IMR-90 (cell line): ENCODE data around the gene ARSB. TPM values are rescaled to one million over a fixed set of nuclear protein-coding genes. Genes with fewer than 3 reads are reported as not detected.

Experiments used
- ATAC-seq: fragments of 200-7000 bp; cut with Tn5 transposase; 2 replicates; pipeline ENCODE4 v1.9.1; 2020; ENCODE audit warnings: low read depth, mild to moderate bottlenecking, moderate library complexity
- BruUV-seq: library from RNA; stranded (reverse); fragments of 400-500 nt; replicated peaks from 2 replicates; lab custom pipeline; 2021; lab: Mats Ljungman, UMichigan
- CTCF ChIA-PET: fragments of 300-600 bp; formaldehyde crosslinking; extraction: SDS; loops from one replicate; lab custom pipeline; 2021; ENCODE audit warnings: antibody characterized with exemption; lab: Yijun Ruan, JAX
- POLR2A ChIA-PET: fragments of 300-600 bp; sonication (Branson Sonifier 250); formaldehyde crosslinking; loops from one replicate; lab custom pipeline; 2022; ENCODE audit warnings: antibody characterized with exemption; ENCODE audit not compliant: unreplicated experiment; lab: Charles Lee
- DNase-seq: peaks from one replicate; pipeline ENCODE4 v3.0.0; 2013
- H2AFZ ChIP-seq: replicated peaks from 2 replicates; pipeline ENCODE3; 2013; ENCODE audit warnings: low read length, mild to moderate bottlenecking; ENCODE audit not compliant: poor library complexity
- H2AK5ac ChIP-seq: 2 replicates; pipeline ENCODE4 v1.6.1; 2013; ENCODE audit warnings: low read depth, low read length, inconsistent platforms
- H2AK9ac ChIP-seq: replicated peaks from 2 replicates; pipeline ENCODE3; 2013; ENCODE audit warnings: mild to moderate bottlenecking, low read depth, low read length, moderate library complexity; ENCODE audit not compliant: poor library complexity
- H2BK120ac ChIP-seq: 2 replicates; pipeline ENCODE4 v1.6.1; 2013; ENCODE audit warnings: low read depth, low read length, inconsistent platforms
- H2BK15ac ChIP-seq: 3 replicates; pipeline ENCODE4 v1.6.1; 2013; ENCODE audit warnings: low read depth, low read length, inconsistent platforms
- H2BK20ac ChIP-seq: 2 replicates; pipeline ENCODE4 v1.6.1; 2013; ENCODE audit warnings: low read depth, mild to moderate bottlenecking, inconsistent platforms, low read length, moderate library complexity
- H2BK5ac ChIP-seq: 2 replicates; pipeline ENCODE4 v1.6.1; 2013; ENCODE audit warnings: mild to moderate bottlenecking, low read depth, low read length, inconsistent platforms; ENCODE audit not compliant: poor library complexity, severe bottlenecking
- H3K14ac ChIP-seq: replicated peaks from 2 replicates; pipeline ENCODE4 v1.6.1; 2013; ENCODE audit warnings: low read depth, low read length, inconsistent platforms
- H3K18ac ChIP-seq: 2 replicates; pipeline ENCODE4 v1.6.1; 2013; ENCODE audit warnings: low read depth, low read length, control low read depth
- H3K23ac ChIP-seq: 2 replicates; pipeline ENCODE4 v1.6.1; 2013; ENCODE audit warnings: low read depth, low read length, inconsistent platforms
- H3K27ac ChIP-seq: 2 replicates; pipeline ENCODE4 v1.5.1; 2013; ENCODE audit warnings: mild to moderate bottlenecking, control low read depth, low read length; ENCODE audit not compliant: insufficient read depth
- H3K27me3 ChIP-seq: 2 replicates; pipeline ENCODE4 v1.6.1; 2013; ENCODE audit warnings: low read length; ENCODE audit not compliant: control insufficient read depth, insufficient read depth
- H3K36me3 ChIP-seq: 2 replicates; pipeline ENCODE4 v1.6.1; 2013; ENCODE audit warnings: low read length, mixed read lengths; ENCODE audit not compliant: control insufficient read depth, insufficient read depth
- H3K4ac ChIP-seq: 2 replicates; pipeline ENCODE4 v1.6.1; 2013; ENCODE audit warnings: low read depth, low read length, inconsistent platforms
- H3K4me1 ChIP-seq: 2 replicates; pipeline ENCODE4 v1.6.1; 2013; ENCODE audit warnings: low read length, mixed read lengths; ENCODE audit not compliant: control insufficient read depth, insufficient read depth
- H3K4me2 ChIP-seq: 2 replicates; pipeline ENCODE4 v1.6.1; 2013; ENCODE audit warnings: low read depth, mild to moderate bottlenecking, control low read depth, low read length, moderate library complexity
- H3K4me3 ChIP-seq: 2 replicates; pipeline ENCODE4 v1.5.1; 2013; ENCODE audit warnings: low read depth, mild to moderate bottlenecking, control low read depth, low read length, moderate library complexity; ENCODE audit not compliant: insufficient read depth
- H3K56ac ChIP-seq: 2 replicates; pipeline ENCODE4 v1.6.1; 2013; ENCODE audit warnings: low read length, inconsistent platforms; ENCODE audit not compliant: insufficient read depth; ENCODE audit errors: extremely low read depth
- H3K79me1 ChIP-seq, 2 experiments: 2 replicates each; pipeline ENCODE4 v1.6.1; 2013; ENCODE audit warnings: low read length in 2 of 2, inconsistent platforms in 1 of 2, low read depth in 1 of 2
- H3K9ac ChIP-seq: 2 replicates; pipeline ENCODE4 v1.6.1; 2013; ENCODE audit warnings: low read depth, low read length, control low read depth
- H3K9me1 ChIP-seq: 2 replicates; pipeline ENCODE4 v1.6.1; 2013; ENCODE audit warnings: low read length, inconsistent platforms; ENCODE audit not compliant: insufficient read depth
- H3K9me3 ChIP-seq: 2 replicates; pipeline ENCODE4 v1.6.1; 2013; ENCODE audit warnings: low read length; ENCODE audit not compliant: control insufficient read depth, insufficient read depth
- H4K20me1 ChIP-seq: 2 replicates; pipeline ENCODE4 v1.6.1; 2013; ENCODE audit warnings: low read length, inconsistent platforms; ENCODE audit not compliant: insufficient read depth
- H4K5ac ChIP-seq: 2 replicates; pipeline ENCODE4 v1.6.1; 2013; ENCODE audit warnings: mild to moderate bottlenecking, low read depth, low read length, control low read depth
- H4K8ac ChIP-seq, 2 experiments: 2 replicates each; pipeline ENCODE4 v1.6.1; 2013; ENCODE audit warnings: low read depth in 2 of 2, low read length in 2 of 2, control low read depth in 1 of 2, inconsistent platforms in 1 of 2
- H4K91ac ChIP-seq: 2 replicates; pipeline ENCODE4 v1.6.1; 2013; ENCODE audit warnings: low read depth, low read length, inconsistent platforms; ENCODE audit not compliant: insufficient read depth
- CEBPB ChIP-seq: IDR thresholded peaks from 2 replicates; pipeline ENCODE4 v1.6.1; 2012; ENCODE audit warnings: low read depth, low read length, improper control_type of control experiment
- FOS ChIP-seq: fragments of 150-350 bp; IDR thresholded peaks from 2 replicates; pipeline ENCODE4 v1.6.1; 2016; ENCODE audit warnings: low read depth, low read length
- MAZ ChIP-seq: IDR thresholded peaks from 2 replicates; pipeline ENCODE4 v1.6.1; 2012; ENCODE audit warnings: low read depth, mild to moderate bottlenecking, low read length, improper control_type of control experiment, moderate library complexity, borderline replicate concordance
- MXI1 ChIP-seq: IDR thresholded peaks from 2 replicates; pipeline ENCODE4 v1.6.1; 2012; ENCODE audit warnings: low read depth, mild to moderate bottlenecking, low read length, moderate library complexity, borderline replicate concordance
- NFE2L2 ChIP-seq: fragments of 150-350 bp; IDR thresholded peaks from 2 replicates; pipeline ENCODE4 v1.6.1; 2016; ENCODE audit warnings: low read depth, mild to moderate bottlenecking, low read length
- POLR2A ChIP-seq: IDR thresholded peaks from 2 replicates; pipeline ENCODE4 v1.6.1; 2012; ENCODE audit warnings: mild to moderate bottlenecking, low read depth, low read length
- RAD21 ChIP-seq: IDR thresholded peaks from 2 replicates; pipeline ENCODE4 v1.6.1; 2012; ENCODE audit warnings: low read length, improper control_type of control experiment
- RCOR1 ChIP-seq: IDR thresholded peaks from 2 replicates; pipeline ENCODE4 v1.6.1; 2012; ENCODE audit warnings: mild to moderate bottlenecking, low read length, improper control_type of control experiment; ENCODE audit not compliant: insufficient replicate concordance
- RFX5 ChIP-seq: IDR thresholded peaks from 2 replicates; pipeline ENCODE4 v1.8.0; 2012; ENCODE audit warnings: low read depth, mild to moderate bottlenecking, low read length, moderate library complexity
- WGBS, 2 experiments: methylation state at CpG; one replicate each; pipeline versions ENCODE4 v1.1.5 to v1.1.7; 2013; ENCODE audit warnings: missing lambda C conversion rate in 2 of 2; ENCODE audit not compliant: insufficient read length in 1 of 2; ENCODE audit errors: extremely low coverage in 2 of 2; 5-methylcytosine and 5-hydroxymethylcytosine counted together
- dilution Hi-C: fragments of 300-500 bp; cut with HindIII; formaldehyde crosslinking; loops from one replicate; pipeline ENCODE4 v1.14.3; 2018; ENCODE audit warnings: low sequenced_read_pairs; ENCODE audit not compliant: unreplicated experiment
- in situ Hi-C: fragments of 300-500 bp; cut with MboI; formaldehyde crosslinking; loops from 3 replicates; pipeline ENCODE4 v1.14.3; 2019; ENCODE audit warnings: low sequenced_read_pairs, inconsistent platforms, mixed read lengths
- intact Hi-C: fragments of 100-400 bp; cut with micrococcal nuclease; formaldehyde crosslinking; loops from 2 replicates; pipeline ENCODE4 v1.10.0; 2022
- polyA plus RNA-seq, 3 experiments: library from polyadenylated mRNA; depleted of rRNA; stranded (reverse); fragments of >200 nt; gene quantifications; 2 replicates each; pipeline ENCODE4 v1.2.3, GENCODE V29; 2012; ENCODE audit warnings: low replicate concordance in 1 of 3
- total RNA-seq: library from RNA; depleted of rRNA; stranded (reverse); fragments of >200 nt; gene quantifications from 2 replicates; pipeline ENCODE4 v1.2.3, GENCODE V29; 2012
- TF ChIP-seq, protein P1 (sequence below): conservative IDR thresholded peaks from 2 replicates; pipeline ENCODE4 v1.5.1; 2012; ENCODE audit warnings: mild to moderate bottlenecking, low read depth, low read length, improper control_type of control experiment
- TF ChIP-seq, protein P2 (sequence below): fragments of 150-350 bp; IDR thresholded peaks from 2 replicates; pipeline ENCODE4 v1.6.1; 2017; ENCODE audit warnings: mild to moderate bottlenecking, antibody characterized with exemption, low read length, low read depth

The ARSB gene
- total and polyA plus RNA-seq, 2 of the 4 experiments (the other 2 are of a cell fraction) = 16.0 to 16.3 TPM

DNA sequence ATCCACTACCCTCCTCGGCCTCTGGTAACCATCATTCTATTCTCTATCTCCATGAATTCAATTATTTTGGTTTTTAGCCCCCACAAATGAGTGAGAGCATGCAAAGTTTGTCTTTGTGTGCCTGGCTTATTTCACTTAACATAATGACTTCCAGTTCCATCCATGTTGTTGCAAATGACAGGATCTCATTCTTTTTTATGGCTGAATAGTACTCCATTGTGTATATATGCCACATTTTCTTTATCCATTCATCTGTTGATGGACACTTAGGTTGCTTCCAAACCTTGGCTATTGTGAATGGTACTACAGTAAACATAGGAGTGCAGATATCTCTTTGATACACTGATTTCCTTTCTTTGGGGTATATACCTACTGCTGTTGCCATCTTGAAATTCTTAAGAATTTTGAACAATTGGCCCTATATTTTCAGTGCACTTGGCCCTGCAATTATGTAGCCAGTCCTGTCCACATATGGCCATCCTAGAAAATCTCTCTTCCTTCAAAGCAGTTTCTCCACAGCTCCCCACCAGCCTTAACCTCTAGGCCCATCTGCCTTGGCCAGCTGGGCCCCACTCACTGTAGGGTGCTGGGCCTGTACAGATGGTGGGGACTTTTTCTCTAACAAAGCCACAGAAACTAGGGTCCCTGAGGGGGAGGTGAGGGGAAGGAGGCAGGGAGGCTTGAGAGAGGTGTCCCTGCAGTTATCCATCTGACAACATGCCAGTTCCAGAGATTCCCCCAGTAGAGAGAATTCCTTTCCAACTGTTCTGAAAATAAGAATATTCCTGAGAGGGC, 254.6 kb downstream of the ARSB start (continued):
- no peak for TF ChIP-seq MAZ

DNA sequence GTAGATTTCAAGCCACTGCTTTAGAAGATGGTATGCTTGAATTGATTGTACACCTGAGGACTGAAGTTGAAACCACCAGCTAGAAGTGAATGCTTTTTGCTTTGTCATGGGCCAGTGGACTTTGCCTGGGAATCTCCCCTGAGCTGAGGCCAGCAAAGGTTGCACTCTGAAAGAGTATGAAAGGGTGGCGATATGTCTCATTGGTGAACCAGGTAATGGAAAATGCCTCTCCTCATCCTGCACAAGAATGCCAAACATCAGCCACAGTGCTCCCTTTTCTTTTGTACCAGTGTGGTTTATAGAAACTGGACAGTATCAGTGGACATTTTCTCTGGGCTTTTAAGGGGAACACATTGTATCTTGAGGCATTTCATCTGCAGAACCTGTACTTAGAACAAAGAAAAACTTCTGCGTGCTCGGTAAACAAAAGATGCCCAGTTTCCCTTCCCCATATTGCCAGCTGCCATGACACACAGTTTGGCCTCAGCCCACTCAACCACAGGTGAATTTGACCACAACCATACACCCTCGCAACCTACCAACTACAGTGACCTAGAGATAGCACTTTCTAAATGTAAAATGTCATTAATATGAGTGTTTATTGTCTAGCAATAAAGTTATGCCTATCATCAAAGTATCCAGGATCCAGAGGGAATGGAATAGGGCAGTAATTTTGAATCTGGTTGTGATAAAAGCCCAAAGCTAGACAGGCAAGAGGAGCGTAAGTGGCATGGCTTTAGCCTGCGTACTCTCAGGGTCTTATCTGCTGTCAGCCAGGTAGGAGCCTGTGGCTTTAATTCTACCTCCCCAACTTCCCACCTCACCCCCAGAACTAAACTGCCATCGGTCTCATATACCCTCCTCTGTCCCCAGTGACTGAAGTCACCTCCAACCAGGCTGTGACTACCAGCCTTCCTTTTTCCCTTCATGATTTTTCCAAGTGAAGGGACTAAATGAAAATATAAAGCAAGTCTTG, 257.0 kb downstream of the ARSB start:
- no peak overlapping the region for H4K5ac ChIP-seq
- ChIA-PET CTCF (no interaction called here), POLR2A (no interaction called here)
- no peak for TF ChIP-seq MXI1
- TF ChIP-seq, protein P1, sequence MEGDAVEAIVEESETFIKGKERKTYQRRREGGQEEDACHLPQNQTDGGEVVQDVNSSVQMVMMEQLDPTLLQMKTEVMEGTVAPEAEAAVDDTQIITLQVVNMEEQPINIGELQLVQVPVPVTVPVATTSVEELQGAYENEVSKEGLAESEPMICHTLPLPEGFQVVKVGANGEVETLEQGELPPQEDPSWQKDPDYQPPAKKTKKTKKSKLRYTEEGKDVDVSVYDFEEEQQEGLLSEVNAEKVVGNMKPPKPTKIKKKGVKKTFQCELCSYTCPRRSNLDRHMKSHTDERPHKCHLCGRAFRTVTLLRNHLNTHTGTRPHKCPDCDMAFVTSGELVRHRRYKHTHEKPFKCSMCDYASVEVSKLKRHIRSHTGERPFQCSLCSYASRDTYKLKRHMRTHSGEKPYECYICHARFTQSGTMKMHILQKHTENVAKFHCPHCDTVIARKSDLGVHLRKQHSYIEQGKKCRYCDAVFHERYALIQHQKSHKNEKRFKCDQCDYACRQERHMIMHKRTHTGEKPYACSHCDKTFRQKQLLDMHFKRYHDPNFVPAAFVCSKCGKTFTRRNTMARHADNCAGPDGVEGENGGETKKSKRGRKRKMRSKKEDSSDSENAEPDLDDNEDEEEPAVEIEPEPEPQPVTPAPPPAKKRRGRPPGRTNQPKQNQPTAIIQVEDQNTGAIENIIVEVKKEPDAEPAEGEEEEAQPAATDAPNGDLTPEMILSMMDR = no peak
- TF ChIP-seq MAZ = no peak
- no peak for TF ChIP-seq RCOR1
- no peak for TF ChIP-seq CEBPB
- TF ChIP-seq NFE2L2 = no peak
- no peak for TF ChIP-seq RAD21
- TF ChIP-seq FOS = no peak
- no peak for TF ChIP-seq RFX5
- TF ChIP-seq, protein P2, sequence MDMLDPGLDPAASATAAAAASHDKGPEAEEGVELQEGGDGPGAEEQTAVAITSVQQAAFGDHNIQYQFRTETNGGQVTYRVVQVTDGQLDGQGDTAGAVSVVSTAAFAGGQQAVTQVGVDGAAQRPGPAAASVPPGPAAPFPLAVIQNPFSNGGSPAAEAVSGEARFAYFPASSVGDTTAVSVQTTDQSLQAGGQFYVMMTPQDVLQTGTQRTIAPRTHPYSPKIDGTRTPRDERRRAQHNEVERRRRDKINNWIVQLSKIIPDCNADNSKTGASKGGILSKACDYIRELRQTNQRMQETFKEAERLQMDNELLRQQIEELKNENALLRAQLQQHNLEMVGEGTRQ = no peak
- TF ChIP-seq POLR2A = no peak

More for the DNA sequence above, 257.0 kb downstream of the ARSB start:
- Histone ChIP-seq H2AK5ac (peak overlapping the region; percentile 31; the same call in 1 of the 2 replicates), H2BK5ac (no peak overlapping the region), H3K56ac (no peak overlapping the region), H2BK120ac (no peak overlapping the region), H4K8ac (no peak overlapping the region), H3K4me3 (no peak overlapping the region), H3K4me1 (peaks cover 4% of the 10 kb centered on the region; the same call in 1 of the 2 replicates), H3K9me3 (no peaks in the 10 kb centered on the region), H3K23ac (no peak overlapping the region), H3K79me1 (no peaks in the 10 kb centered on the region), H3K27ac (no peak overlapping the region), H3K36me3 (no peaks in the 10 kb centered on the region), H3K4me2 (no peak overlapping the region), H2BK15ac (no peak overlapping the region), H2AFZ (no peak overlapping the region), H3K14ac (no peak overlapping the region), H3K4ac (no peak overlapping the region), H4K91ac (no peak overlapping the region), H2AK9ac (no peak overlapping the region), H3K9me1 (no peaks in the 10 kb centered on the region), H3K27me3 (no peaks in the 10 kb centered on the region), H3K9ac (no peak overlapping the region), H3K18ac (no peak overlapping the region; the same call in 1 of the 2 replicates), H4K20me1 (no peaks in the 10 kb centered on the region), H2BK20ac (no peak overlapping the region)
- DNase-seq = no peak
- intact Hi-C loops = no loop called here
- 96% methylated on average over 4 of the region's 7 CpGs; no CpG with 5 or more reads in 1 of the 2 experiments for WGBS, 2 experiments
- in situ Hi-C loops = no loop called here
- dilution Hi-C loops = no loop called here
- no TSS peak for BruUV-seq
- no peak for ATAC-seq
